HG02763 (cell line): ENCODE measurements around the gene PTRH2.

Experiments used
- ATAC-seq: cut with Tn5 transposase; IDR thresholded peaks from one replicate; pipeline ENCODE4 v1.9.1; 2021; ENCODE audit warnings: mild to moderate bottlenecking, moderate library complexity; ENCODE audit not compliant: unreplicated experiment

Gene PTRH2

GRCh38 chr17:59722623-59723022, 15.4 kb upstream of the PTRH2 start:
- ATAC-seq = no peak

- ATAC-seq = no peak
Measured at GRCh38 chr17:59719526-59719925, 12.3 kb upstream of the PTRH2 start.

- ATAC-seq = no peak
Measured at GRCh38 chr17:59716427-59716826, 9.2 kb upstream of the PTRH2 start.

GRCh38 chr17:59714255-59714654, 7.0 kb upstream of the PTRH2 start:
- no peak for ATAC-seq

- ATAC-seq = no peak
Measured at GRCh38 chr17:59712862-59713261, 5.6 kb upstream of the PTRH2 start.

GRCh38 chr17:59711936-59712335, 4.7 kb upstream of the PTRH2 start:
- ATAC-seq = no peak

GRCh38 chr17:59707971-59708430, 771 bp upstream of the PTRH2 start:
- no peak for ATAC-seq

GRCh38 chr17:59702304-59702703, 4.9 kb downstream of the PTRH2 start:
- no peak for ATAC-seq

GRCh38 chr17:59699786-59700185, 7.4 kb downstream of the PTRH2 start:
- no peak for ATAC-seq

GRCh38 chr17:59699218-59699617, 8.0 kb downstream of the PTRH2 start:
- no peak for ATAC-seq

- ATAC-seq = no peak
Measured at GRCh38 chr17:59698143-59698542, 9.1 kb downstream of the PTRH2 start.

- no peak for ATAC-seq
Measured at GRCh38 chr17:59696682-59697277, 10.4 kb downstream of the PTRH2 start.

- ATAC-seq = no peak
Measured at GRCh38 chr17:59695945-59696681, 11.1 kb downstream of the PTRH2 start.

GRCh38 chr17:59694344-59694743, 12.9 kb downstream of the PTRH2 start:
- ATAC-seq = no peak

- ATAC-seq = no peak
Measured at GRCh38 chr17:59693582-59693981, 13.6 kb downstream of the PTRH2 start.

- no peak for ATAC-seq
Measured at GRCh38 chr17:59688496-59688895, 18.7 kb downstream of the PTRH2 start.

GRCh38 chr17:59688008-59688407, 19.2 kb downstream of the PTRH2 start:
- ATAC-seq = no peak

GRCh38 chr17:59684967-59685366, 22.3 kb downstream of the PTRH2 start:
- no peak for ATAC-seq

- ATAC-seq = no peak
Measured at GRCh38 chr17:59683283-59683682, 23.9 kb downstream of the PTRH2 start.

GRCh38 chr17:59680314-59680713, 26.9 kb downstream of the PTRH2 start:
- ATAC-seq = no peak

GRCh38 chr17:59678918-59679317, 28.3 kb downstream of the PTRH2 start:
- ATAC-seq = no peak

- ATAC-seq = no peak
Measured at GRCh38 chr17:59676716-59677115, 30.5 kb downstream of the PTRH2 start.

- ATAC-seq = no peak
Measured at GRCh38 chr17:59675231-59675630, 32.0 kb downstream of the PTRH2 start.
